SK-N-SH (cell line): Measurements from ENCODE around the gene UPB1. TPM values are rescaled to one million over a fixed set of nuclear protein-coding genes. Genes with fewer than 3 reads are reported as not detected.

ENCODE experiments used
- CTCF ChIA-PET: fragments of 300-600, 350-600 bp; formaldehyde crosslinking; extraction: SDS; loops from one replicate; lab custom pipeline; 2021; lab: Yijun Ruan, JAX
- POLR2A ChIA-PET: fragments of 350-600 bp; sonication (Branson Sonifier 250); formaldehyde crosslinking; extraction: SDS; loops from one replicate; lab custom pipeline; 2020; ENCODE audit warnings: antibody characterized with exemption, inconsistent platforms; lab: Yijun Ruan, JAX
- DNase-seq: peaks from one replicate; pipeline ENCODE4 v3.0.0; 2012
- H2AFZ ChIP-seq: fragments of 200-600 bp; sonication (generic); 2 replicates; pipeline ENCODE4 v1.8.1; 2016; ENCODE audit warnings: antibody characterized with exemption, mild to moderate bottlenecking, low read depth
- H3F3A ChIP-seq: fragments of 200-600 bp; sonication (generic); replicated peaks from 2 replicates; pipeline ENCODE3; 2016; ENCODE audit warnings: antibody characterized with exemption, mild to moderate bottlenecking; ENCODE audit not compliant: insufficient read depth
- H3K27ac ChIP-seq, 2 experiments: fragments of 200-500 bp in 1 of 2; fragments of 200-600 bp in 1 of 2; sonication (Bioruptor generic) in 1 of 2; sonication (generic), shearing (Covaris generic) in 1 of 2; 2 replicates each; pipeline versions ENCODE4 v1.5.1 to v1.6.1; 2014 to 2016; ENCODE audit warnings: low read depth in 2 of 2, inconsistent platforms in 1 of 2, low read length in 1 of 2, mild to moderate bottlenecking in 1 of 2, mixed read lengths in 1 of 2
- H3K27me3 ChIP-seq: fragments of 200-600 bp; sonication (generic), shearing (Covaris generic); 2 replicates; pipeline ENCODE4 v1.6.1; 2016; ENCODE audit warnings: mixed run types; ENCODE audit not compliant: insufficient read depth
- H3K36me3 ChIP-seq, 2 experiments: fragments of 200-500 bp in 1 of 2; fragments of 200-600 bp in 1 of 2; sonication (Bioruptor generic) in 1 of 2; sonication (generic) in 1 of 2; replicated peaks in 1 of 2; 2 replicates each; pipeline versions ENCODE3 to v1.5.1; 2014 to 2016; ENCODE audit warnings: low read length in 1 of 2, mild to moderate bottlenecking in 1 of 2; ENCODE audit not compliant: insufficient read depth in 2 of 2, control insufficient read depth in 1 of 2
- H3K4me1 ChIP-seq, 2 experiments: fragments of 200-500 bp in 1 of 2; fragments of 200-600 bp in 1 of 2; sonication (Bioruptor generic) in 1 of 2; sonication (generic), shearing (Covaris generic) in 1 of 2; 2 replicates each; pipeline versions ENCODE4 v1.5.1 to v1.6.1; 2014 to 2016; ENCODE audit warnings: low read depth in 1 of 2, low read length in 1 of 2, mixed run types in 1 of 2; ENCODE audit not compliant: insufficient read depth in 2 of 2, control insufficient read depth in 1 of 2
- H3K4me2 ChIP-seq: fragments of 200-600 bp; sonication (generic), shearing (Covaris generic); 2 replicates; pipeline ENCODE4 v1.6.1; 2017; ENCODE audit warnings: mixed run types
- H3K4me3 ChIP-seq, 2 experiments: fragments of 200-500 bp in 1 of 2; fragments of 200-600 bp in 1 of 2; sonication (Bioruptor generic) in 1 of 2; sonication (generic), shearing (Covaris generic) in 1 of 2; 2 replicates each; pipeline versions ENCODE4 v1.5.1 to v1.8.1; 2014 to 2016; ENCODE audit warnings: low read depth in 2 of 2, inconsistent platforms in 1 of 2, low read length in 1 of 2, mild to moderate bottlenecking in 1 of 2, mixed read lengths in 1 of 2, moderate library complexity in 1 of 2
- H3K79me2 ChIP-seq: fragments of 200-600 bp; sonication (generic); 2 replicates; pipeline ENCODE4 v1.8.1; 2017; ENCODE audit warnings: mild to moderate bottlenecking; ENCODE audit not compliant: insufficient read depth
- H3K9ac ChIP-seq: fragments of 200-600 bp; sonication (generic); 2 replicates; pipeline ENCODE4 v1.6.1; 2017; ENCODE audit warnings: mixed run types
- H3K9me2 ChIP-seq: fragments of 200-600 bp; sonication (generic); 2 replicates; pipeline ENCODE4 v1.6.1; 2017; ENCODE audit warnings: mixed run types
- H3K9me3 ChIP-seq: fragments of 200-600 bp; sonication (generic); 2 replicates; pipeline ENCODE4 v1.6.1; 2017; ENCODE audit warnings: mixed run types, mild to moderate bottlenecking, moderate library complexity
- H4K20me1 ChIP-seq: fragments of 200-600 bp; sonication (generic); 2 replicates; pipeline ENCODE4 v1.6.1; 2017; ENCODE audit warnings: mild to moderate bottlenecking, mixed run types; ENCODE audit not compliant: insufficient read depth
- CTCF ChIP-seq: fragments of 200-600 bp; sonication (generic); IDR thresholded peaks from 2 replicates; pipeline ENCODE4 v1.6.1; 2017; ENCODE audit warnings: antibody characterized with exemption, mild to moderate bottlenecking, moderate library complexity
- FOSL2 ChIP-seq: IDR thresholded peaks from 2 replicates; pipeline ENCODE4 v1.4.0; 2012; ENCODE audit warnings: low read depth, mild to moderate bottlenecking, moderate library complexity, borderline replicate concordance
- FOXM1 ChIP-seq: IDR thresholded peaks from 2 replicates; pipeline ENCODE4 v1.4.0; 2012; ENCODE audit warnings: low read depth, mild to moderate bottlenecking
- RFX5 ChIP-seq: IDR thresholded peaks from 2 replicates; pipeline ENCODE4 v1.6.1; 2012; ENCODE audit warnings: mild to moderate bottlenecking, improper control_type of control experiment, low read length
- RXRA ChIP-seq: IDR thresholded peaks from 2 replicates; pipeline ENCODE4 v1.4.0; 2012; ENCODE audit warnings: low read depth, mild to moderate bottlenecking, borderline replicate concordance
- TEAD4 ChIP-seq: IDR thresholded peaks from 2 replicates; pipeline ENCODE4 v1.4.0; 2012; ENCODE audit warnings: mild to moderate bottlenecking, borderline replicate concordance; ENCODE audit not compliant: insufficient read depth
- WGBS: methylation state at CpG from one replicate; pipeline ENCODE4 v1.1.6; 2017; ENCODE audit warnings: low lambda C conversion rate; 5-methylcytosine and 5-hydroxymethylcytosine counted together
- polyA plus RNA-seq, 3 experiments: library from polyadenylated mRNA; depleted of rRNA; stranded (reverse); fragments of >200 nt; gene quantifications; 2 replicates each; pipeline ENCODE4 v1.2.3, GENCODE V29; 2012

Gene UPB1
- polyA plus RNA-seq, 1 of the 3 experiments (the other 2 are of a cell fraction), result 0.30 TPM

GRCh38 chr22:24501301-24502005, 6.3 kb downstream of the UPB1 start:
- H3K79me2 ChIP-seq, result no peaks in the 10 kb centered on the region
- H3K4me3 ChIP-seq, result no peak overlapping the region
- no peak overlapping the region for H3K27ac ChIP-seq
- WGBS, result 85% methylated on average over 7 of the region's 8 CpGs
- H3K36me3 ChIP-seq, result no peaks in the 10 kb centered on the region
- H4K20me1 ChIP-seq, result no peaks in the 10 kb centered on the region
- peaks cover 0 to 18% of the 10 kb centered on the region in 2 experiments; a peak in 1 of 4 replicates for H3K4me1 ChIP-seq
- no peaks in the 10 kb centered on the region for H3K9me3 ChIP-seq
- peaks cover 4% of the 10 kb centered on the region for H3F3A ChIP-seq
- no peaks in the 10 kb centered on the region for H3K9me2 ChIP-seq
- H3K9ac ChIP-seq, result no peak overlapping the region
- POLR2A ChIA-PET, result no interaction called here
- CTCF ChIA-PET, result interaction anchor here (1.4 to 2.5 kb wide), 4 partner anchors 13 to 60 kb away, joined by 3 to 8 read pairs (median 5); no protein-coding TSS in a partner anchor
- TF ChIP-seq FOXM1, result no peak
- no peak overlapping the region for H3K4me2 ChIP-seq
- no peak for DNase-seq
- no peak overlapping the region for H2AFZ ChIP-seq
- H3K27me3 ChIP-seq, result no peaks in the 10 kb centered on the region

DNA sequence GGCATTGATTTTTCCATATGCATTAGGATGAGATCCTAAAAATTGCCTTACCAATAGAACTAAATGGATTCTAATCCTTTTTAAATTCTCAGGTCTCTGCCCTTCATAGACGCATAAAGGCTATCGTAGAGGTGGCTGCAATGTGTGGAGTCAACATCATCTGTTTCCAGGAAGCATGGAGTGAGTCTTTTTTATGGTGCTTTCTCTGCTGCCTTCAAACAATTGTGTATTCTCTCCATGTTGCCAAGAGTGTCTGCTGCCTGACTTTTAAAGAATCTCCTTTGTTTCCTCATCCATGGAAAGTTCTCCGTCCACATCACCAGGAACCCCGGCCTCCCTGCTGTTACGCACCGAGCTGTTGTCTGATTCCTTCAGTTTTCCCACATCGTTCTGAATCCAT, 6.9 kb downstream of the UPB1 start:
- ChIA-PET POLR2A (no interaction called here), CTCF (interaction anchor here (0.9 to 2.5 kb wide), 15 partner anchors 14 to 179 kb away, joined by 3 to 8 read pairs (median 4); no protein-coding TSS in a partner anchor)
- no peaks in the 10 kb centered on the region for H3K9me3 ChIP-seq
- H3K4me3 ChIP-seq, result no peak overlapping the region
- H3K9me2 ChIP-seq, result no peaks in the 10 kb centered on the region
- H2AFZ ChIP-seq, result no peak overlapping the region
- H3K4me1 ChIP-seq, result peaks cover 0 to 13% of the 10 kb centered on the region in 2 experiments; a peak in 1 of 4 replicates
- H3F3A ChIP-seq, result peaks cover 4% of the 10 kb centered on the region
- no peak overlapping the region for H3K4me2 ChIP-seq
- H3K27ac ChIP-seq, result no peak overlapping the region; a peak in 1 of 4 replicates
- no peaks in the 10 kb centered on the region for H4K20me1 ChIP-seq
- no peaks in the 10 kb centered on the region for H3K27me3 ChIP-seq
- no peaks in the 10 kb centered on the region for H3K79me2 ChIP-seq
- DNase-seq, result no peak
- no peak overlapping the region for H3K9ac ChIP-seq
- H3K36me3 ChIP-seq, result no peaks in the 10 kb centered on the region
- TF ChIP-seq RFX5, result no peak
- no peak for TF ChIP-seq FOSL2
- TF ChIP-seq RXRA, result no peak
- TF ChIP-seq, all 33 proteins: peak for 0
- WGBS, result 85% methylated on average over 7 of the region's 7 CpGs

GRCh38 chr22:24502541-24502940, 7.4 kb downstream of the UPB1 start:
- Histone ChIP-seq H2AFZ (no peak overlapping the region), H3F3A (peaks cover 4% of the 10 kb centered on the region), H3K27me3 (no peaks in the 10 kb centered on the region), H3K9me3 (no peaks in the 10 kb centered on the region), H3K9ac (no peak overlapping the region), H3K4me2 (no peak overlapping the region), H3K4me1 (peaks cover 0 to 12% of the 10 kb centered on the region in 2 experiments; a peak in 1 of 4 replicates), H3K9me2 (no peaks in the 10 kb centered on the region), H3K79me2 (no peaks in the 10 kb centered on the region), H3K4me3 (no peak overlapping the region)
- 87% methylated on average over 1 of the region's 1 CpG for WGBS
- DNase-seq, result no peak
- POLR2A ChIA-PET, result no interaction called here
- CTCF ChIA-PET, result interaction anchor here (0.6 to 2.5 kb wide), 17 partner anchors 12 to 734 kb away, joined by 3 to 8 read pairs (median 3); no protein-coding TSS in a partner anchor
- TF ChIP-seq RXRA, result no peak
- no peak for TF ChIP-seq RFX5
- TF ChIP-seq TEAD4, result no peak
- no peak for TF ChIP-seq CTCF
- TF ChIP-seq, all 33 proteins: peak for 0
- Histone ChIP-seq H4K20me1 (no peaks in the 10 kb centered on the region), H3K36me3 (no peaks in the 10 kb centered on the region), H3K27ac (no peak overlapping the region)
